ENCODE data around the gene MYO19. TPM values are rescaled to one million over a fixed set of nuclear protein-coding genes. Genes with fewer than 3 reads are reported as not detected.

MYO19 gene
- total and polyA plus RNA-seq, 2 of the 4 experiments (the other 2 are of a cell fraction), result 35.8 to 55.6 TPM

GRCh38 chr17:36463916-36464764 is 70.5 kb downstream of the MYO19 start (continued):
- 0 out of 2 replicates have a peak, but pooled peaks have one; percentile 16 for TF ChIP-seq BHLHE40 (IDR thresholded peaks at IDR 0.05; ENCODE audit: low read depth, low read length)
- TF ChIP-seq RFX5 (IDR thresholded peaks at IDR 0.05; ENCODE audit: low read depth, low read length), result no peak

GRCh38 chr17:36461330-36462110 is 73.1 kb downstream of the MYO19 start:
- CTCF ChIA-PET, result no interaction called here
- Histone ChIP-seq H3K36me3 (ENCODE audit: control insufficient read depth, insufficient read depth, low read length) (no peaks in the 10 kb centered on the region), H3K14ac (replicated peaks; ENCODE audit: low read depth, low read length) (no peak overlapping the region), H3K27me3 (ENCODE audit: control insufficient read depth, insufficient read depth, low read length) (no peaks in the 10 kb centered on the region; the same call in 1 of the 2 replicates), H2BK120ac (ENCODE audit: low read depth, low read length) (no peak overlapping the region), H4K8ac (ENCODE audit: low read depth in 2 of 2, low read length in 2 of 2) (no peak overlapping the region), H3K79me1 (ENCODE audit: low read depth in 1 of 2, low read length in 2 of 2) (no peaks in the 10 kb centered on the region), H2BK5ac (ENCODE audit: low read depth, low read length, poor library complexity, severe bottlenecking) (no peak overlapping the region), H3K27ac (ENCODE audit: insufficient read depth, low read length) (no peak overlapping the region), H4K91ac (ENCODE audit: insufficient read depth, low read depth, low read length) (no peak overlapping the region), H2BK15ac (ENCODE audit: low read depth, low read length) (no peak overlapping the region), H3K4me1 (ENCODE audit: control insufficient read depth, insufficient read depth, low read length) (no peaks in the 10 kb centered on the region), H2AFZ (replicated peaks; ENCODE audit: low read length, poor library complexity) (no peak overlapping the region), H2AK9ac (replicated peaks; ENCODE audit: low read depth, low read length, poor library complexity) (no peak overlapping the region), H3K4ac (ENCODE audit: low read depth, low read length) (no peak overlapping the region), H3K23ac (ENCODE audit: low read depth, low read length) (no peak overlapping the region), H4K20me1 (ENCODE audit: insufficient read depth, low read length) (no peaks in the 10 kb centered on the region), H3K18ac (ENCODE audit: low read depth, low read length) (no peak overlapping the region), H3K9me3 (ENCODE audit: control insufficient read depth, insufficient read depth, low read length) (no peaks in the 10 kb centered on the region), H4K5ac (ENCODE audit: low read depth, low read length) (no peak overlapping the region), H2AK5ac (ENCODE audit: low read depth, low read length) (no peak overlapping the region), H3K4me3 (ENCODE audit: insufficient read depth, low read depth, low read length) (no peak overlapping the region), H2BK20ac (ENCODE audit: low read depth, low read length) (no peak overlapping the region), H3K9me1 (ENCODE audit: insufficient read depth, low read length) (no peaks in the 10 kb centered on the region), H3K9ac (ENCODE audit: low read depth, low read length) (no peak overlapping the region), H3K4me2 (ENCODE audit: low read depth, low read length) (no peak overlapping the region), H3K56ac (ENCODE audit: extremely low read depth, insufficient read depth, low read length) (no peak overlapping the region)
- DNase-seq, result no peak
- POLR2A ChIA-PET (ENCODE audit: unreplicated experiment), result no interaction called here
- no TSS peak for BruUV-seq (replicated peaks)
- no peak for TF ChIP-seq SMC3 (IDR thresholded peaks at IDR 0.05; ENCODE audit: low read depth, low read length)
- intact Hi-C loops (cut with micrococcal nuclease), result no loop called here
- 13% methylated on average over 4 of the region's 10 CpGs; no CpG with 5 or more reads in 1 of the 2 experiments for WGBS, 2 experiments (ENCODE audit: extremely low coverage in 2 of 2, insufficient read length in 1 of 2)
- ATAC-seq (ENCODE audit: low read depth), result no peak
- in situ Hi-C loops (cut with MboI; ENCODE audit: low sequenced_read_pairs), result loop anchor here (25.0 kb wide), 1 partner anchor 249 kb away; the partner anchor contains the start of gene CCL4L2
- dilution Hi-C loops (cut with HindIII; ENCODE audit: low sequenced_read_pairs, unreplicated experiment), result no loop called here

Data from IMR-90 (cell line).